Measurements from ENCODE around the gene PCDHGA8.
A peak's percentile ranks its signal among the peaks of the same experiment; 100 is the strongest.
"Not testable (repeated sequence)": the region's sequence is repeated elsewhere in the genome, so short reads cannot be mapped to it uniquely, and the experiment has no call there.

PCDHGA8 gene
- 0 to 0.16 (median 0) reads per million in 3 experiments for total RNA-seq

DNA sequence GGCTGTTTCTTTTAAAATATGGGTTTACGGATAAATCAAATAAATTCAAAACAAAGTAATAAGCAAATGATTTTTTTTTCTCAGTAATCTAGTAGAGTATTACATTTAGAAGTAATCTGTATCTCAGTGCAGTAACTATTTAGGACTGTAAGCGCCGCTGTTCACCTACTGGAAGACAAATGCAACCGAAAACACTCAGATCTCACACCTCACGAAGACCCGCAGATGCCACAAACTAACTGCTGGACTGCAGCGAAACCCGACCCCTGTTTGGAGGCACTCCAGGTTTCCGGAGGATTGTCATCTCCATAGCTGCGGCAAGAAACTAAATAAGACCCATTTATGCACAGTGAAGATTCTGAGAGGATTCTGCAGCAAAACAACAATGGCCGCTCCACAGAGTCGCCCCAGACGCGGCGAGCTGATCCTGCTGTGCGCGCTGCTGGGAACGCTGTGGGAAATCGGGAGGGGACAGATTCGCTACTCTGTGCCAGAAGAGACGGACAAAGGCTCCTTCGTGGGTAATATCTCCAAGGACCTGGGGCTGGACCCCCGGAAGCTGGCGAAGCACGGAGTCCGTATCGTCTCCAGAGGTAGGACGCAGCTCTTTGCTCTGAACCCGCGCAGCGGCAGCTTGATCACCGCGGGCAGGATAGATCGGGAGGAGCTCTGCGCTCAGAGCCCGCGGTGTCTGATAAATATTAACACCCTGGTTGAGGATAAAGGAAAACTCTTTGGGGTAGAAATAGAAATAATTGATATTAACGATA is at the start of gene PCDHGA8:
TSS of gene PCDHGA8 (plus strand) at position 205 of the 770 bp plus-strand sequence. CDS start at position 386, 181 bp downstream.
- no peak for DNase-seq

DNA sequence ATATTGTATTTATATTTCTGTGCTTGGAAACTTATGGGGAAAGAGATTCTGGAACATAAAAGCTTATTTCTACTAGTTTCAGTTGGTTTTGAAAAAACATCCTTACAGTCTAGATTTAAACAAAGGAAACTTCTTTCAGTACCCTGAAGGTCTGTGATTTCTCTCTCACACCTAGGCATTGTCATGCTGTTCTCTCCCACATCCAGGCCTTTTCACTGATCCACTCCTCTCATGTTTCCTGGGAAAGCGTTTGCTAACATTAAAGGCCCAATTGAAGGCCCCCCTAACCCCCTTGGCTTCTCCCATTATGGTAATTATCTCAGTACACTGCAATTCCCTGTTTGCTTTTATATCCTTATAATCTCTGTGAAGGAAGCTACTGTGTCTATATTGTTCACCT is 49.7 kb upstream of the PCDHGA8 start:
- DNase-seq = no peak

DNA sequence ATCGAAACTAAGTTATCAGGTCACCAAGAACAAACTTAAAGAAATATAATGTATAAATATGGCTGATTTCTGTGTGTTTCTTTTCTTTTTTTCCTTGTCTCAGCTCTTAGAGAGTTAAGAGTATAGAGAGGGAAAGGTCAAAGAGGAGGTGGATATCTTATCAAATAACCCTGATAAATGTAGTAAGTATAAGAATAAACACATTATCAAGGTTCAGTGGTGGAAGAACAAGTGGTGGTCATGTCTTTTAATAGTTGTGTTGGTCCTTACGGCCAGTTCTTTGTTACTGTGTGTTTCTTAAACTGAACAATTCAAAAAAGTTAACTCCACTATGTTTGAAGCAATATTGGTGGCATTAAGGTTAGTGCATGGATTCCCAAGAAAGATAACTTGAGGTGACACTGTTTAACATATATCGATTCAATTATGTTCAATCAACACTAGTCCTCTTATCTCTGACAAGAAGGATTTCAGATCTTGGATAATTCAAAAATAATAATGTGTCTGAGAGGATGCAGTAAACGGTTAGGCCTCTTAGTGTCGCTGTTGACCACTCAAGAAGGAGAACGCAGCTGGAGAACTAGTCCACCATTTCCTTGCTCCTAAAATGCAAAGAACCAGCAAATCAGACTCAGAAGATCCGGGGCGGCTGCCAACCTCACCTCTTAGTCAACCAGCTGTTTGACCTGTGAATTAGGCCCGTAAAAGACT is 49.0 kb upstream of the PCDHGA8 start, which contains the start of gene PCDHGA3:
TSS of gene PCDHGA3 (plus strand) at position 588 of the 711 bp plus-strand sequence. CDS start 205 bp downstream, outside the sequence.
- DNase-seq = no peak

DNA sequence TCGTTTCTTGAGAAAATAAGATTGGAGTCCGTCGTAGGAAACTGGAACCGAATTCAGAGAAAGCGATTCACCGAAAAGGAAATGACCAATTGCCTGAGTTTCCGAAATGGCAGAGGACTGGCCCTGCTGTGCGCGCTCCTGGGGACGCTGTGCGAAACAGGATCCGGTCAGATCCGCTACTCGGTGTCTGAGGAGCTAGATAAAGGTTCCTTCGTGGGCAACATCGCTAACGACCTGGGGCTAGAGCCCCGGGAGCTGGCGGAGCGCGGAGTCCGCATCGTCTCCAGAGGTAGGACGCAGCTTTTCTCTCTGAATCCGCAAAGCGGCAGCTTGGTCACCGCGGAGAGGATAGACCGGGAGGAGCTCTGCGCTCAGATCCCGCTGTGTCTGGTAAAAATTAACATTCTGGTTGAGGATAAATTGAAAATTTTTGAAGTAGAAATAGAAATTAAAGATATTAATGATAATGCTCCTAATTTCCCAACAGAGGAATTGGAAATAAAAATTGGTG is 48.4 kb upstream of the PCDHGA8 start:
- DNase-seq = no peak

DNA sequence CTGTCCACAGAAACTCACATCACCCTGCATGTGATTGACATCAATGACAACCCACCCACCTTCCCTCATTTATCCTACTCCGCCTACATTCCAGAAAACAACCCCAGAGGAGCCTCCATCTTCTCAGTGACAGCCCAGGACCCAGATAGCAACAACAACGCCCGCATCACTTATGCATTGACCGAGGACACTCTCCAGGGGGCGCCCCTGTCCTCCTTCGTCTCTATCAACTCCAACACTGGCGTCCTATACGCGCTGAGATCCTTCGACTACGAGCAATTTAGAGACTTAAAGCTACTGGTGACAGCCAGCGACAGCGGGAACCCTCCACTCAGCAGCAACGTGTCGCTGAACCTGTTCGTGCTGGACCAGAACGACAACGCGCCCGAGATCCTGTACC is 47.1 kb upstream of the PCDHGA8 start:
- no peak for DNase-seq

DNA sequence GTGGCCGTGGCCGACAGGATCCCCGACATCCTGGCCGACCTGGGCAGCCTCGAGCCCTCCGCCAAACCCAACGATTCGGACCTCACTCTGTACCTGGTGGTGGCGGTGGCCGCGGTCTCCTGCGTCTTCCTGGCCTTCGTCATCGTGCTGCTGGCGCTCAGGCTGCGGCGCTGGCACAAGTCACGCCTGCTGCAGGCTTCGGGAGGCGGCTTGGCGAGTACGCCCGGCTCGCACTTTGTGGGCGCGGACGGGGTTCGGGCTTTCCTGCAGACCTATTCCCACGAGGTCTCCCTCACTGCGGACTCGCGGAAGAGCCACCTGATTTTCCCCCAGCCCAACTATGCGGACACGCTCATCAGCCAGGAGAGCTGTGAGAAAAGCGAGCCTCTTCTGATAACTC is 46.4 kb upstream of the PCDHGA8 start:
- DNase-seq = not testable (repeated sequence)

DNA sequence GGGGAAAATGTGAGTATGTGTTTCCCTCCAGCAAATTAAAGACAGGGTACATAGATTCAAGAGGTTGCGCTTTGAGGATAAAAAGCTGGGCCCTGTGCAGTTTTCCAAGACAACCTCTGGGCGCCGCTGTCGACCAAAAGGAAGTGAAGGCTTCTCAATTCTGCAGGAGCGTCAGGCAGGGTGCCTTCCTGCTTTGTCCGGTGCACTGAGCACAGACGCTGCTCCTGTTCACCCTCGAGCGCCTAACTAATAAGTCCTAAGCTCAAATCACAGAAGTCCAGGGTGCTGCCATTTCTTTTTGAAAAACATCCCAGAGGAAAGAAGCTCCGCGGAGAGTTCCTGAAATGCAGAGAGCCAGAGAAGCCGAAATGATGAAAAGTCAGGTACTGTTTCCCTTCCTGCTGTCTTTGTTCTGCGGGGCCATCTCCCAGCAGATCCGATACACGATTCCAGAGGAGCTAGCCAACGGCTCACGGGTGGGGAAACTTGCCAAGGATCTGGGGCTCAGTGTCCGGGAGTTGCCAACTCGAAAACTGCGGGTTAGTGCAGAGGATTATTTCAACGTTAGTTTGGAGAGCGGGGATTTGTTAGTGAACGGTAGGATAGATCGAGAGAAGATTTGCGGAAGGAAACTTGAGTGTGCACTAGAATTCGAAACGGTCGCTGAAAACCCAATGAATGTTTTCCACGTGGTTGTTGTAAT is 42.4 kb upstream of the PCDHGA8 start, which contains the start of gene PCDHGB1:
TSS of gene PCDHGB1 (plus strand) at position 183 of the 703 bp plus-strand sequence. CDS start at position 345, 162 bp downstream.
- DNase-seq = no peak

DNA sequence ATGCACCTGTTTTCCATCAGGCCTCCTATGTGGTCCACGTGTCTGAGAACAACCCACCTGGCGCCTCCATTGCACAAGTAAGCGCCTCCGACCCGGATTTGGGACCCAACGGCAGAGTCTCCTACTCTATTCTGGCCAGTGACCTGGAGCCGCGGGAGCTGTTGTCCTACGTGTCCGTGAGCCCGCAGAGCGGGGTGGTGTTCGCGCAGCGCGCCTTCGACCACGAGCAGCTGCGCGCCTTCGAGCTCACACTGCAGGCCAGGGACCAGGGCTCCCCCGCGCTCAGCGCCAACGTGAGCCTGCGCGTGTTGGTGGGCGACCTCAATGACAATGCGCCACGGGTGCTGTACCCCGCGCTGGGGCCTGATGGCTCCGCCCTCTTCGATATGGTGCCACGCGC is 40.8 kb upstream of the PCDHGA8 start:
- no peak for DNase-seq

DNA sequence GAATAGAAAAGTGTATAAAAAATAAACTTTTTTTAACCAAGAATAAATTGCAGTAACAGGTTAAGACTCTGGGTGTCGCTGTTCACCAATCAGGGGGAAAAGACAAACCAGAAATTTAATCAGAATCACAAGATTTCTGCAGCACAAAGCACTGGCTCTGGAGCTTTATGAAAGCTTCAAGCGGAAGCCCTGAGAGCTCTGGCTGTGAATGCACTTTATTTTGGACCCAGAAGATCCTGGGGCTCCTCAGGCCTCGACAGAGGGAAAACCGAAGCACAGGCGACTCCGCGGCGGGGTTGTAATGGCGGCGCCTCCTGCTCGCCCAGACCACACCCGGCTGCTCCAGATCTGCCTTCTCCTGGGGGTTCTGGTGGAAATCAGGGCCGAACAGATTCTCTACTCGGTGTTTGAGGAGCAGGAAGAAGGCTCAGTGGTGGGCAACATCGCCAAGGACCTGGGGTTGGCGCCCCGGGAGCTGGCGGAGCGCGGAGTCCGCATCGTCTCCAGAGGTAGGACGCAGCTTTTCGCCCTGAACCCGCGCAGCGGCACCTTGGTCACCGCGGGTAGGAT is 37.4 kb upstream of the PCDHGA8 start, which contains the start of gene PCDHGA4:
TSS of gene PCDHGA4 (plus strand) at position 122 of the 570 bp plus-strand sequence. CDS start at position 209, 87 bp downstream.
- no peak for DNase-seq

DNA sequence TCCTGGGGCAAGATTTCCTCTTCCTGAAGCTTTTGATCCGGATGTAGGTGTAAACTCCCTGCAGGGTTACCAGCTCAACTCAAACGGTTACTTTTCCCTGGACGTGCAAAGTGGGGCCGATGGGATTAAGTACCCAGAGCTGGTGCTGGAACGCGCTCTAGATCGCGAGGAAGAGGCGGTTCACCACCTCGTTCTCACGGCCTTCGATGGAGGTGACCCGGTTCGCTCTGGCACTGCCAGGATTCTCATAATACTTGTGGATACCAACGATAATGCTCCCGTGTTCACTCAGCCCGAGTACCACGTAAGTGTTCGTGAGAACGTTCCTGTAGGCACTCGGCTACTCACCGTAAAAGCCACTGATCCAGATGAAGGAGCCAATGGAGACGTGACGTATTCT is 36.8 kb upstream of the PCDHGA8 start:
- no peak for DNase-seq

DNA sequence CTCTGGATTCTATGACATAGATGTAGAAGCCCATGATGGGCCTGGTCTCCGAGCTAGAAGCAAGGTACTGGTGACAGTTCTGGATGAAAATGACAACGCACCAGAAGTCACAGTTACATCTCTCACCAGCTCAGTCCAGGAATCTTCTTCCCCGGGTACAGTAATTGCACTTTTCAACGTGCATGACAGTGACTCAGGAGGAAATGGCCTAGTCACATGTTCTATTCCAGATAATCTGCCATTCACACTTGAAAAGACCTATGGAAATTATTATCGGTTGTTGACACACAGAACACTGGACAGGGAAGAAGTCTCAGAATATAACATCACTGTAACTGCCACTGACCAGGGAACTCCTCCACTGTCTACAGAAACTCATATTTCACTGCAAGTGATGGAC is 36.3 kb upstream of the PCDHGA8 start:
- DNase-seq = no peak

DNA sequence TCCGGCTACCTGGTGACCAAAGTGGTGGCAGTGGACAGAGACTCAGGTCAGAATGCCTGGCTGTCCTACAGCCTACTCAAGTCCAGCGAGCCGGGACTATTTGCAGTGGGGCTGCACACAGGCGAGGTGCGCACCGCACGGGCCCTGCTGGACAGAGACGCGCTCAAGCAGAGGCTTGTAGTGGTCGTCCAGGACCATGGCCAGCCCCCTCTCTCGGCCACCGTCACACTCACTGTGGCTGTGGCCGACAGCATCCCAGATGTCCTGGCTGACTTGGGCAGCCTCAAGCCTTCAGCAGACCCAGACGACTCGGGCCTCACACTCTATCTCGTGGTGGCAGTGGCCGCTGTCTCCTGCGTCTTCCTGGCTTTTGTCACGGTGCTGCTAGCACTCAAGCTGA is 35.5 kb upstream of the PCDHGA8 start:
- no peak for DNase-seq

DNA sequence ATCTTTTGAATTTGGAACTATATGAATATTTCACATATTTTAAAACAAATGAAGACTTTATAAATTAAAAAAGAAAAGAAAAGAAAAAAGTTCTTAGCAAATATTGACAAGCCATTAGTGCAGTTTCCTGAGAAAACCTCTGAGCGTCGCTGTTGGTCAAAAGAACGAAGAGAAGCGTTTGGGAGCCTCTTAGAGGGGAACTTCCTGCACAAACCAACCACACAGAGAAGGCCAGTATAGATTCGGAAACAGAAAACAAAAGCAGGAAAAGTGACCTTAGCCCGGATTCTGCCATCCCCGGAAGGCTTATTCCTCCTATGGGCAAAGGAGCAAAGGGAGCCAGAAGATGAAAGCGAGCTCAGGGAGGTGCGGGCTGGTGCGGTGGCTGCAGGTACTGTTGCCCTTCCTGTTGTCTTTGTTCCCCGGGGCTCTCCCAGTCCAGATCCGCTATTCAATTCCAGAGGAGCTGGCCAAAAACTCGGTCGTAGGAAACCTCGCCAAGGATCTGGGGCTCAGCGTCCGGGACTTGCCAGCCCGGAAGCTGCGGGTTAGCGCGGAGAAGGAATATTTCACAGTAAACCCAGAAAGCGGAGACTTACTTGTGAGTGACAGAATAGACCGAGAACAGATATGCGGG is 32.5 kb upstream of the PCDHGA8 start, which contains the start of gene PCDHGB2:
TSS of gene PCDHGB2 (plus strand) at position 205 of the 637 bp plus-strand sequence. CDS start at position 347, 142 bp downstream.
- no peak for DNase-seq

DNA sequence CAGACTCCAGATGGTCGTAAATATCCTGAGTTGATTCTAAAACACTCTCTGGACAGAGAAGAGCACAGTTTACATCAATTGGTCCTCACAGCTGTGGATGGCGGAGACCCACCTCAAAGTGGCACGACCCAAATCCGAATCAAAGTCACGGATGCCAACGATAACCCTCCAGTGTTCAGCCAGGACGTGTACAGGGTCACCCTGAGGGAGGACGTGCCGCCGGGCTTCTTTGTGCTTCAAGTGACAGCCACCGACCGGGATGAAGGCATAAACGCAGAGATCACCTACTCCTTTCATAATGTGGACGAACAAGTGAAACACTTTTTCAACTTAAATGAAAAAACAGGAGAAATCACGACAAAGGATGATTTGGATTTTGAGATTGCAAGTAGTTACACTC is 31.7 kb upstream of the PCDHGA8 start:
- DNase-seq = no peak

DNA sequence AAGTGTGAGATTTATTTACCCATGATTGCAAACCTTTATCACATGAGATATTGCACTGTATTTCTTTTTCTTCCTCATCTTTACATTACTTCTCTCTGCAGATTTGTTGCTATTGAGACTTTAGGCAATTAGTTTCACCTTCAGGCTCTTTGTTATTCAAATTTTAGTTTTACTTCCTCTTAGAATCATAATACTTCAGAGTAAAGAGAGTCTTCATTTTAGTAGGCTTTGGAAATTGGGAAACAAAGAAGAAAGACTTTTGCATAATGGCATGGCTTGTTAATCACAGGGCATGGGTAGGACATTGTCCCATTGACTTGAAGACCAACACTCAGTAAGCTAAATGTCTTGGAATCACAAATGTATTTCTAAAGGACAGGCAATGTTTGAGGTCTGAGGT is 29.7 kb upstream of the PCDHGA8 start:
- DNase-seq = no peak

DNA sequence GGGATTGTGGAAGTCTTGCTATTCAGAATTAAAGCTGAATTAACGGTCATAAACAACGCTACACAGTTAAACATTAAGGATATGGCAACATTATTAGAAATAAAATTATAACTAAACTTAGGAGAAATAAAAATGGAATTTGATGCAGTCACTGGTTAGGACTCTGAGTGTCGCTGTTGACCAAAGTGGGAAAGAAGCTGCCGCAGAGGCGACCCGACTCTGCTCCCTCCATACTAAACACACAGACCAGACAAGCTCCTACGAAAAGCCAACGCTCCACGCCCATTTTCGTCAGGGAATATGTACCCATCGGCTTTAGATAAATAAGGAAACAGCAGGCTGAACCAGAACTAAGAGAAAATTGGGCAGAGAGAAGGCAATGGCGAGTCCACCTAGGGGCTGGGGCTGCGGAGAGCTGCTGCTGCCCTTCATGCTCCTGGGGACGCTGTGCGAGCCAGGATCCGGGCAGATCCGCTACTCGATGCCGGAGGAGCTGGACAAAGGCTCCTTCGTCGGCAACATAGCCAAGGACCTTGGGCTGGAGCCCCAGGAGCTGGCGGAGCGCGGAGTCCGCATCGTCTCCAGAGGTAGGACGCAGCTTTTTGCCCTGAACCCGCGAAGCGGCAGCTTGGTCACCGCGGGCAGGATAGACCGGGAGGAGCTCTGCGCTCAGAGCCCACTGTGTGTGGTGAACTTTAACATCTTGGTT is 28.3 kb upstream of the PCDHGA8 start, which contains the start of gene PCDHGA5:
TSS of gene PCDHGA5 (plus strand) at position 211 of the 709 bp plus-strand sequence. CDS start at position 380, 169 bp downstream.
- no peak for DNase-seq

DNA sequence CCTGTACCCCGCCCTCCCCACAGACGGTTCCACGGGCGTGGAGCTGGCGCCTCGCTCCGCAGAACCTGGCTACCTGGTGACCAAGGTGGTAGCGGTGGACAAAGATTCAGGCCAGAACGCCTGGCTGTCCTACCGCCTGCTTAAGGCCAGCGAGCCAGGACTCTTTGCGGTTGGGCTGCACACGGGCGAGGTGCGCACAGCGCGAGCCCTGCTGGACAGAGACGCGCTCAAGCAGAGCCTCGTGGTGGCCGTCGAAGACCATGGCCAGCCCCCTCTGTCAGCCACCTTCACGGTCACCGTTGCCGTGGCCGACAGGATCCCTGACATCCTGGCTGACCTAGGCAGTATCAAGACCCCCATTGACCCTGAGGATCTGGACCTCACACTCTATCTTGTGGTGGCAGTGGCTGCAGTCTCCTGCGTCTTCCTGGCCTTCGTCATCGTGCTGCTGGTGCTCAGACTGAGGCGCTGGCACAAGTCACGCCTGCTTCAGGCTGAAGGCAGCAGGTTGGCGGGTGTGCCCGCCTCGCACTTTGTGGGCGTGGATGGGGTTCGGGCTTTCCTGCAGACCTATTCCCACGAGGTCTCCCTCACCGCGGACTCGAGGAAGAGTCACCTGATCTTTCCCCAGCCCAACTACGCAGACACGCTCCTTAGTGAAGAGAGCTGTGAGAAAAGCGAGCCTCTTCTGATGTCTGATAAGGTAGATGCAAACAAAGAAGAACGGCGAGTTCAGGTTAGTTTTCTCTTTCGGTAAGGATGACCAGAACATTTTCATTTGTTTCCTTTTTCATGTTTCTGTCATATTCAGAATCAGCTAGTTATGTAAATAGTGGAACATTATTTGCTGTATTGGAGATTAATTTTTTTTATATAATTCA is 26.2 kb upstream of the PCDHGA8 start:
- DNase-seq = no peak

DNA sequence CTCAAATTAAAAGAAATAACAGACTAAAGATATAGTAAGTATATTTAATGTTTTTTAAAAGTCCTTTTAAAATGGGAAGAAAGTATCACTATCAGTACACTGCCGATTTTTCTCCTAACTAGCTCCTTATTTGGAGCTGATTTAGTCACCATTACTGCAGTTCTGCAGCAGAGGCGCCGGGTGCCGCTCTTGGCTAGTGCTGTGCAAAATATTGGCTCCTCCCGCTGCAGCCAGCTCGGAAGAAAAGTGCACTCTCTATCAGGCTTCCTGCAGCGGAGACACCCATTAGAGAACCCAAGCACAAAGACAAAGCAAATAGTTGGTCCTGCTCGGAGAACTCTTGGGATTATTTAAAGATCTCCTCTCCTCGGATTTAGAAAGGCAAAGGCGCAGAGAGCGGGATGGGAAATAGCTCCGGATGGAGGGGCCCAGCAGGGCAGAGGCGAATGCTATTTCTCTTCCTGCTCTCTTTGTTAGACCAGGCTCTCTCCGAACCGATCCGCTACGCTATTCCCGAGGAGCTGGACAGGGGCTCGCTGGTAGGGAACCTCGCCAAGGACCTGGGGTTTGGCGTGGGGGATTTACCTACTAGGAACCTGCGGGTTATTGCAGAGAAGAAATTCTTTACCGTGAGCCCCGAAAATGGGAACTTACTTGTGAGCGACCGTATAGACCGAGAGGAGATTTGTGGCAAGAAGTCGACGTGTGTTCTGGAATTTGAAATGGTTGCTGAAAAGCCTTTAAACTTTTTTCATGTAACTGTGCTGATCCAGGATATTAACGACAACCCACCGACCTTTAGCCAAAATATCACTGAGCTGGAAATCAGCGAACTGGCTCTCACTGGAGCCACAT is 22.2 kb upstream of the PCDHGA8 start, which contains the start of gene PCDHGB3:
TSS of gene PCDHGB3 (plus strand) at position 249 of the 855 bp plus-strand sequence. CDS start at position 402, 153 bp downstream.
- DNase-seq = peak; percentile 27

Data from central memory CD4-positive, alpha-beta T cell (primary cell).